DND-41 (cell line): Measurements from ENCODE around the gene GPC4.

Experiments
- ATAC-seq: fragments of 200-7000 bp; cut with Tn5 transposase; 3 replicates; pipeline ENCODE4 v1.9.1; 2021; ENCODE audit warnings: low read depth; ENCODE audit not compliant: insufficient read depth
- DNase-seq: peaks from one replicate; pipeline ENCODE4 v3.0.0-alpha.2; 2020
- H2AFZ ChIP-seq: 2 replicates; pipeline ENCODE4 v1.6.0; 2012; ENCODE audit warnings: low read depth, low read length
- H3K27ac ChIP-seq: 2 replicates; pipeline ENCODE4 v1.5.1; 2012; ENCODE audit warnings: low read length, inconsistent platforms
- H3K27me3 ChIP-seq: fragments of 200-600 bp; sonication (generic); 2 replicates; pipeline ENCODE4 v1.6.0; 2012; ENCODE audit warnings: low read length, mild to moderate bottlenecking, inconsistent platforms; ENCODE audit not compliant: insufficient read depth, poor library complexity
- H3K36me3 ChIP-seq: 2 replicates; pipeline ENCODE4 v1.5.1; 2012; ENCODE audit warnings: low read length, inconsistent platforms; ENCODE audit not compliant: insufficient read depth
- H3K4me1 ChIP-seq: 2 replicates; pipeline ENCODE4 v1.5.1; 2012; ENCODE audit warnings: mild to moderate bottlenecking, low read length; ENCODE audit not compliant: insufficient read depth
- H3K4me2 ChIP-seq: 2 replicates; pipeline ENCODE4 v1.6.0; 2012; ENCODE audit warnings: mild to moderate bottlenecking, moderate library complexity, low read length, inconsistent platforms; ENCODE audit not compliant: insufficient read depth
- H3K4me3 ChIP-seq, 2 experiments: fragments of 200-600 bp in 1 of 2; shearing (Covaris generic) in 1 of 2; 2 replicates each; pipeline ENCODE4 v1.5.1; 2012 to 2016; ENCODE audit warnings: inconsistent platforms in 2 of 2, low read length in 2 of 2, mild to moderate bottlenecking in 2 of 2, low read depth in 1 of 2, moderate library complexity in 1 of 2
- H3K79me2 ChIP-seq: 2 replicates; pipeline ENCODE4 v1.6.0; 2012; ENCODE audit warnings: low read length, inconsistent platforms; ENCODE audit not compliant: insufficient read depth
- H3K9ac ChIP-seq: 2 replicates; pipeline ENCODE4 v1.6.0; 2012; ENCODE audit warnings: low read depth, mild to moderate bottlenecking, inconsistent platforms, low read length, moderate library complexity
- H3K9me3 ChIP-seq: 2 replicates; pipeline ENCODE4 v1.5.1; 2012; ENCODE audit warnings: low read length, moderate library complexity, mild to moderate bottlenecking, inconsistent platforms; ENCODE audit not compliant: insufficient read depth, severe bottlenecking
- H4K20me1 ChIP-seq: 2 replicates; pipeline ENCODE4 v1.6.0; 2012; ENCODE audit warnings: low read length; ENCODE audit not compliant: insufficient read depth
- EZH2 ChIP-seq: IDR thresholded peaks from 3 replicates; pipeline ENCODE4 v1.6.1; 2012; ENCODE audit warnings: borderline replicate concordance, low read depth, mild to moderate bottlenecking, moderate library complexity, low read length, inconsistent platforms; ENCODE audit not compliant: severe bottlenecking
- TF ChIP-seq, protein P1 (sequence below): IDR thresholded peaks from 2 replicates; pipeline ENCODE4 v1.5.1; 2012; ENCODE audit warnings: borderline replicate concordance, low read length, moderate library complexity, mild to moderate bottlenecking; ENCODE audit not compliant: poor library complexity, severe bottlenecking; ENCODE audit errors: extremely low read depth

Gene GPC4

DNA sequence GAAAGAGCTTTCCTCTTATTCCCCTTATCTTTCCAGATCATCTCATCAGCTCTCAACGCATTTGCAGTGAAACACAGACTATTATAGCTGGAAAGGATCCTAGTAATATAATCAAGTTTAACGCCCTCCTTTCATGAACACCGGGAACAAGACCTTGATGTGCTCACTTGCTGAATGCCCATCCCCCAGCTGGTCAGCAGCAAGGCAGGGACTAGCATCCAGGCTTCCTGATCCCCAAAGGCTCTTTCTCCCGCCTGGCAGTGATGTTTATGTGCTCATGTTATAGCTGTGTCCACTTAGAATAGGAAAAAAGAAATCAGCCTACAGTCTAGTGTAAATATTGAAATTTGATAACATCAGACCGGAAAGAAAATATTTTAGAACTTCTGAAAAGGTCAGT is 24.6 kb downstream of the GPC4 start:
- no peak overlapping the region for H3K4me3 ChIP-seq
- H4K20me1 ChIP-seq: no peaks in the 10 kb centered on the region
- H3K4me1 ChIP-seq: peaks cover 11% of the 10 kb centered on the region; the same call in 1 of the 2 replicates
- H3K9me3 ChIP-seq: no peaks in the 10 kb centered on the region
- H3K9ac ChIP-seq: no peak overlapping the region
- TF ChIP-seq, protein P1, sequence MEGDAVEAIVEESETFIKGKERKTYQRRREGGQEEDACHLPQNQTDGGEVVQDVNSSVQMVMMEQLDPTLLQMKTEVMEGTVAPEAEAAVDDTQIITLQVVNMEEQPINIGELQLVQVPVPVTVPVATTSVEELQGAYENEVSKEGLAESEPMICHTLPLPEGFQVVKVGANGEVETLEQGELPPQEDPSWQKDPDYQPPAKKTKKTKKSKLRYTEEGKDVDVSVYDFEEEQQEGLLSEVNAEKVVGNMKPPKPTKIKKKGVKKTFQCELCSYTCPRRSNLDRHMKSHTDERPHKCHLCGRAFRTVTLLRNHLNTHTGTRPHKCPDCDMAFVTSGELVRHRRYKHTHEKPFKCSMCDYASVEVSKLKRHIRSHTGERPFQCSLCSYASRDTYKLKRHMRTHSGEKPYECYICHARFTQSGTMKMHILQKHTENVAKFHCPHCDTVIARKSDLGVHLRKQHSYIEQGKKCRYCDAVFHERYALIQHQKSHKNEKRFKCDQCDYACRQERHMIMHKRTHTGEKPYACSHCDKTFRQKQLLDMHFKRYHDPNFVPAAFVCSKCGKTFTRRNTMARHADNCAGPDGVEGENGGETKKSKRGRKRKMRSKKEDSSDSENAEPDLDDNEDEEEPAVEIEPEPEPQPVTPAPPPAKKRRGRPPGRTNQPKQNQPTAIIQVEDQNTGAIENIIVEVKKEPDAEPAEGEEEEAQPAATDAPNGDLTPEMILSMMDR: no peak
- TF ChIP-seq EZH2: no peak
- H3K27me3 ChIP-seq: no peaks in the 10 kb centered on the region
- no peak overlapping the region for H2AFZ ChIP-seq
- no peaks in the 10 kb centered on the region for H3K79me2 ChIP-seq
- no peaks in the 10 kb centered on the region for H3K36me3 ChIP-seq
- ATAC-seq: no peak
- H3K27ac ChIP-seq: no peak overlapping the region
- H3K4me2 ChIP-seq: no peak overlapping the region
- no peak for DNase-seq

DNA sequence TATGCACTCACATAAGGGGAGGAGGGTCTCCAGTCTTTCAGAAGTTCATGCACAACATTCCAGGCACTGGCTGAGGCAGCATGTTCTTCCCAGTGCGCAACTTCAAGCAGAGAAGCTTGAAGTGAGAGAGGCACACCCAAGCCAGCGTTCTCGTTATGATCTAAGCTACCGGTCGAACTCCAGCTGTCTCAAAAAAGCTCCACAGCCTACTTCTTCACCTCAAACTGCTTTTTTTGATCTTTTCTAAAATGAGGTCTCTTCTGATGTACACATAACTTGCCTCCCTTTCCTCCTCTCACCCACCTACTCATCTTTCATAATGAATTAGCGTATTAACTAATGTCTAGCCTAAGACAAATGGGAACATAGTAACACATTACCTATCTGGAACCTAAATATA is 25.3 kb downstream of the GPC4 start:
- Histone ChIP-seq H3K4me1 (peaks cover 11% of the 10 kb centered on the region; the same call in 1 of the 2 replicates), H3K27me3 (no peaks in the 10 kb centered on the region), H3K27ac (no peak overlapping the region), H3K36me3 (no peaks in the 10 kb centered on the region), H3K9me3 (no peaks in the 10 kb centered on the region), H3K79me2 (no peaks in the 10 kb centered on the region), H3K4me2 (no peak overlapping the region), H2AFZ (no peak overlapping the region), H3K9ac (no peak overlapping the region), H4K20me1 (no peaks in the 10 kb centered on the region), H3K4me3 (no peak overlapping the region)
- no peak for DNase-seq
- TF ChIP-seq, protein P1: no peak
- no peak for TF ChIP-seq EZH2
- no peak for ATAC-seq

DNA sequence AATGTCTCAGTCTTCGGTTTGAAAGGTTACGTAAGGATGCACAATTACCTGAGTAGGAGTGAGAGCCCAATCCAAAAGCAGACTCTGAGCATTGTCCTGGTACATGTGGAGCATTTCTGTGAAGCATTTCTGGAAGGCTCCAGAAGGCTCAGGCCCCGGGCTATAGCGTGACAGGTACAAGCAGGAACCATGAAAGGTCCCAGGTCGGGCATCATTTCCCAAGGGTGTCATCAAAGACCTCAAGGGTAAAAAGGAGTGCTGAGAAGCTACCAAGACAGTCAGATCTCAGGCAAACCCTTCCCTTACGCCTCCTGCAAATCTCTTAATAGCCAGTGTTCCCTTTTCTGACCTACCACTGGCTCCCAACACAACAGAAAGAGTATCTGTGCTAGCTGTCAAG is 30.8 kb downstream of the GPC4 start:
- no peak overlapping the region for H3K27ac ChIP-seq
- H3K27me3 ChIP-seq: no peaks in the 10 kb centered on the region
- H4K20me1 ChIP-seq: no peaks in the 10 kb centered on the region
- no peaks in the 10 kb centered on the region for H3K9me3 ChIP-seq
- H3K4me3 ChIP-seq: no peak overlapping the region
- no peak for TF ChIP-seq EZH2
- no peak overlapping the region for H3K9ac ChIP-seq
- H3K4me2 ChIP-seq: no peak overlapping the region
- no peaks in the 10 kb centered on the region for H3K79me2 ChIP-seq
- no peaks in the 10 kb centered on the region for H3K4me1 ChIP-seq
- no peak overlapping the region for H2AFZ ChIP-seq
- no peak for DNase-seq
- ATAC-seq: no peak
- no peaks in the 10 kb centered on the region for H3K36me3 ChIP-seq

DNA sequence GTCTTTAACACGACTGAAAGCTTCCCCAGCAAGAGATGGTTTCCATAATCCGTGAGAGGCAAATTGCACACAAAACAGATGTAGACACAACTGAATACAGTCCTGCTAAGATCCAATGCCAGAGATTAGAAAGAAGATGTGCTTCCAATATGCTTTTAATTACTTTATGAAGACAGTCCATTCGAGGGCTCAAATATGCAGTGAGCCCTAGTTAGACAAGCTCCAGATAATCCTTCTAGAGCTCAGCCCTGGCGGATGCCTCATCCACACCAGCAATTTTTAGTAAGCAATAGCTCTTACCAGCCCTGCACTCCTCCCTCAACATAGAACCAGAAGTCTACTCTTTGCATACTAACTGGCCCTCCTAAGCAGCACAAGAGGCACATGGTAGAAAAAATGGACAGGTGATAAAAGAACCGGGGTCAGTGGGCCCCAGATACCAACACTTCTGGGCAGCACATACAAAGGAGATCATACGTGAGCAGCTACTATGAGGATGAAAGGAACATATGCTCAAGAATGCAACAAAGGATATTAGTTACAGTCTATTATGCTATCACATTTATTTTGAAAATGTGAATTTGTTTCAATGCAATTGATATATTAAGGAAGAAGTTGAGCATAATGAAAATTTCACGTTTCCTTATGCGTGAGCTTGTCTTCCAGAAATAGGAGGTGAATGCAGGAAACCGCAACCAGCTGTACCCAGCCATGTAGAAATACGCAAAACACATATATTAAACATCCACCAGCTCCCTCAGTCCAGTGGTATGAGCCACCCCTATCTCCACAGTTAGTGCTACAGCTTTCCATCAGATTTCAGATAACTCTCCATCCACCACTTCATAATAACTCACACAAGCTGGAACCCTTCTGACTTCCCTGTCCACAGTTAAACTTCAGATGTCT is 34.3 kb downstream of the GPC4 start:
- Histone ChIP-seq H4K20me1 (no peaks in the 10 kb centered on the region), H2AFZ (no peak overlapping the region), H3K27ac (no peak overlapping the region), H3K4me1 (no peaks in the 10 kb centered on the region), H3K36me3 (no peaks in the 10 kb centered on the region), H3K4me3 (no peak overlapping the region), H3K9me3 (no peaks in the 10 kb centered on the region), H3K9ac (no peak overlapping the region), H3K27me3 (no peaks in the 10 kb centered on the region), H3K79me2 (no peaks in the 10 kb centered on the region), H3K4me2 (no peak overlapping the region)
- ATAC-seq (no peak), DNase-seq (no peak)
- TF ChIP-seq EZH2: no peak
- TF ChIP-seq, protein P1: no peak
